Glomerular endothelial cell (primary cell): ENCODE measurements around the gene DPF1. TPM values are rescaled to one million over a fixed set of nuclear protein-coding genes. Genes with fewer than 3 reads are reported as not detected.
"Not testable (repeated sequence)": the region's sequence is repeated elsewhere in the genome, so short reads cannot be mapped to it uniquely, and the experiment has no call there.

Experiments
- DNase-seq: peaks from one replicate; pipeline ENCODE4 v3.0.0-alpha.2; 2011; ENCODE audit warnings: low read depth, low spot score; ENCODE audit errors: extremely low read depth
- total RNA-seq: library from RNA; depleted of rRNA; stranded (reverse); fragments of >200 nt; gene quantifications from 2 replicates; pipeline ENCODE4 v1.2.3, GENCODE V29; 2015

Gene DPF1
- 1.0 and 1.5 TPM in 2 replicates for total RNA-seq

DNA sequence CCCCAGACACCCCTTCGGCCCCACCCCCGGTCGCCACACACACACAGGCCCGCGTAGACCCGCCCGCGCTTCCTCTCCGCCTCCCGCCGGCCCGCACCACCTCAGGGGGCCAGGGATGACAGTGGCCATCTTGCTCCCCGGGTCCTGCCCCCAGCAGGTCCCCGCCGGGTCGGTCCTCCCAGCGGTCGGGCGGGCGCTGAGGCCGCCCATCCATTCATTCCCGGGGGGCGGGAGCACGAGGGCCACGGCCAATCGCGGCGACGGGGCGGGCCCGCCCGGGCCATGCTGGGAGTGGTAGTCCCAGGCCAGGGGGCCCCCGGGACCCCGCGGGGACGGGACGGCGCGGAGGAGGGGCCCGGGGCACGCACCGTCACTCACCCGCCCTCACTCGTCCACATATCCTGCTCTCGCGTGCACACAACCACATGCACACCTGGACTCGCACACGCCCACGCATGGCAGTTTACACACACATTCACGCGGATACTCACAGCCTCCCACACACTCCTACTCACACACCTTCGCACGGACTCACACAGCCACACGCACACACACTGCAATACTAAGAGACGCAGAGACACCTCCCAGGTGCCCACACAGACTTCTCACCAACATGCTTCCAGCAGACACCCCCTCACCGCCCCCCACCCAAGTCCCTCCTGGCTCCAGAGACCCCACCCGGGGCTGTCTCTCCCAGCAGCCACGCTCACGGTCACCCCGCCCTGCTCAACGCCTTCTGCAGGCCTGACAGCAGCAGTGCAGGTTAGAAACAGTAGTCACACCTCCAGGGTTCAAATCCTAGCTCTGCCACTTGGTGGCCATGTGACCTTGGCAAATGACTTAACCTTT is at the start of gene DPF1:
Gene DPF1 (minus strand): TSS at position 209 of the 849 bp plus-strand sequence. CDS start 80 bp downstream, at position 129.
- DNase-seq, result no peak

GRCh38 chr19:38273499-38273898 is 49.5 kb upstream of the DPF1 start:
- no peak for DNase-seq

GRCh38 chr19:38270587-38271167 is 46.7 kb upstream of the DPF1 start:
- no peak for DNase-seq

- DNase-seq, result no peak
Observed at GRCh38 chr19:38268539-38268938, 44.5 kb upstream of the DPF1 start.

- no peak for DNase-seq
Observed at GRCh38 chr19:38267761-38268483, 43.9 kb upstream of the DPF1 start.

DNA sequence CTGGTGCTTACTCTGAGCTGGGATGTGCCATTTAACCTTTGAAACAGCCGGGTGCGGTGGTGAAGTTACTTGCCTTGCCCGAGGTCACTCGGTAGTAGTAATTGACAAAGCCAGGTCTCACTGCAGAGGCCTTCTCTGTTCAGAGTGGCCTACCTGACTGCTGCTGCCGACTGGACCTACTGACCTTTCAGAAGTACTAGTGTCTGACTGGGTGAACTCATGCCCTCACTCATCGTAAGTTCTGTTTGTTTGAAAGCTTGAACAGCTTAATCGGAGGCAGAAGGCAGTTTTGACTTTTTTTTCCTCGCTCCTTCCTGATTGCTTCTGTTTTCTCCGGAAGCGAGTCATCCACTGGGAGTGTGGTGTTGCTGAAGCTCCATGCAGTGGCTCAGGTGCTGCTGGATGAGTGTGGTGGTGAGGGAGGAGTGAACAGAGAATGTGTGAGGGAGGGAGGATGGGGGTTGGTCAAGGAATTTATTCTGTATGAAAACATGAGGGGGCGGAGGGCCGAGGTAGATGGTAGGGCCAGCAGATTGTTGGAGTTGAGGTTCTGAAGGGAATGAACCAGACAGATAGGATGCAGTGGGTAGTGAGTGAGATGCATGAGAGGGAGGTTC is 43.1 kb upstream of the DPF1 start:
- DNase-seq, result no peak

- no peak for DNase-seq
Observed at GRCh38 chr19:38265921-38266429, 42.0 kb upstream of the DPF1 start.

- no peak for DNase-seq
Observed at GRCh38 chr19:38265213-38265861, 41.3 kb upstream of the DPF1 start.

- no peak for DNase-seq
Observed at GRCh38 chr19:38264486-38265212, 40.6 kb upstream of the DPF1 start, which contains the start of gene SPINT2. Gene SPINT2 (plus strand): TSS chr19:38264573. CDS start chr19:38264893, 320 bp downstream.

GRCh38 chr19:38263689-38264485 is 39.9 kb upstream of the DPF1 start:
- no peak for DNase-seq

DNA sequence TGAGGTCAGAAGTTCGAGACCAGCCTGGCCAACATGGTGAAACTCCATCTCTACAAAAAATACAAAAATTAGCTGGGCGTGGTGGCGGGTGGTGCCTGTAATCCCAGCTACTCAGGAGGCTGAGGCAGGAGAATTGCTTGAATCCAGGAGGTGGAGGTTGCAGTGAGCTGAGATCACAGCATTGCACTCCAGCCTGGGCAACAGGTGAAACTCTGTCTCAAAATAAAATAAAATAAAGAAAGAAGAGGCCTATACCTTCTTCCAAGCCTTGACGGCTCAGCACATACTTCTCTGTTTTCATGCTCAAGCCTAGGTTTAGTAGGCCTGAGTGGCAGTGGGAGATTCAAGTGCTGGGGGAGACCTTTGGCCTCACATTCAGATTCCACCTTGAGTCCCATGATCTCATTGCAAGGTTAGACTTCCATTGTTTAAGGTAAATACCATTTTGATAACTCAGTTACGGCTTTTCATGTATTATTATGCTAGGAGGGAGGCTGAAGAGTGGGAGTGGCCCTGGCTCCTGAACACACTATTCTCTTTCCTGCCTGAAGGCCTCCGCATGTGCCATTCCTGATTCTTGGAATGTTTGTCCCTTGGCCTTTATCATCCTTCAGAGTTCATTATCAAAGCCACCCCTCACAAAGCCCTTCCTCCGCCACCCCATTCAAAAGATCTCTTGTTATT is 38.7 kb upstream of the DPF1 start:
- DNase-seq, result no peak

DNA sequence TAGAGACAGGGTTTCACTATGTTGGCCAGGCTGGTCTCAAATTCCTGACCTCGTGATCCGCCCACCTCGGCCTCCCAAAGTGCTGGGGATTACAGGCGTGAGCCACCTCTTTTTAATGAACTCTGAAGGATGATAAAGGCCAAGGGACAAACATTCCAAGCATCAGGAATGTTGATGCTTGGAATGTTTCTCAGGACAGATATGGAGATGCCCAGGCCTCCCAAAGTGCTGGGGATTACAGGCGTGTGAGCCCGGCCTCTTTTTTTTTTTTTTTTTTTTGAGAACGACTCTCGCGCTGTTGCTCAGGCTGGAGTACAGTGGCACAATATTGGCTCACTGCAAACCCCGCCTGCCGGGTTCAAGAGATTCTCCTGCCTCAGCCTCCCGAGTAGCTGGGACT is 37.9 kb upstream of the DPF1 start:
- not testable (repeated sequence) for DNase-seq

GRCh38 chr19:38255383-38256014 is 31.5 kb upstream of the DPF1 start:
- no peak for DNase-seq

DNA sequence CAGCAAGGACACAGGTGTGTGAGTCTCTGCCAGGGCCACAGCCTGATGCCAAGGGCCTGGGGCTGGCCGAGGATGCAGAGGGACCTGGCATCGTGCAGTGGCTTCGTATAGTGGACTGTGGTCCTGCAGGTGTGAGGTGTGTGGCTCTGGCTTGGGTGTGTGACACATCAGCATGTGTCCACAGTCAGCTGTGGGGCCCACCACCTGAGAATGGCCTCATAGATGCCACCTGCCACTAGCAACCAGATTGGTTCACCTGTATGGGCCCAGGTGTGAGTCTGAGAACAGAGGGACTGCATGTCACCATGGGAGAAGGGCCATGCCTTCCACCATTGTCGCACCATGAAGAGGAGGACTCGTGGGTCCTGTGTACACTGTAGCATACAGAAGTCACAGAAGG is 29.8 kb upstream of the DPF1 start:
- no peak for DNase-seq

- DNase-seq, result no peak
Observed at GRCh38 chr19:38252941-38253691, 29.1 kb upstream of the DPF1 start.

- DNase-seq, result no peak
Observed at GRCh38 chr19:38252385-38252784, 28.4 kb upstream of the DPF1 start.

GRCh38 chr19:38251564-38252051 is 27.6 kb upstream of the DPF1 start:
- DNase-seq, result no peak
